HCT116 (cell line): ENCODE data around the gene CHRNG. TPM values are rescaled to one million over a fixed set of nuclear protein-coding genes. Genes with fewer than 3 reads are reported as not detected.

Experiments
- ATAC-seq: fragments of 200-7000 bp; cut with Tn5 transposase; 2 replicates; pipeline ENCODE4 v1.9.1; 2020; ENCODE audit warnings: mild to moderate bottlenecking, moderate library complexity
- BruUV-seq: library from RNA; stranded (reverse); fragments of 400-500 nt; replicated peaks from 2 replicates; lab custom pipeline; 2021; lab: Mats Ljungman, UMichigan
- CTCF ChIA-PET: fragments of 300-600 bp; sonication (Branson Sonifier 250); formaldehyde crosslinking; loops from one replicate; lab custom pipeline; 2021; ENCODE audit warnings: antibody characterized with exemption; lab: Charles Lee
- POLR2A ChIA-PET: fragments of 300-600, 350-600 bp; sonication (Branson Sonifier 250); formaldehyde crosslinking; loops from one replicate; lab custom pipeline; 2021; ENCODE audit warnings: antibody characterized with exemption; lab: Charles Lee
- RAD21 ChIA-PET, 2 experiments: fragments of 300-600 bp; sonication (Branson Sonifier 250); formaldehyde crosslinking; loops; one replicate each; lab custom pipeline; 2023; ENCODE audit warnings: low total read pairs in 2 of 2; ENCODE audit not compliant: uncharacterized antibody in 2 of 2, unreplicated experiment in 2 of 2, low non-redundant PET in 1 of 2; lab: Charles Lee
- DNase-seq: peaks from one replicate; pipeline ENCODE4 v3.0.0-alpha.2; 2010; ENCODE audit warnings: low read depth, low spot score
- H2AFZ ChIP-seq: fragments of 200-600 bp; shearing (Covaris generic), sonication (generic); 2 replicates; pipeline ENCODE4 v1.6.1; 2017; ENCODE audit warnings: low read depth, mixed run types, mixed read lengths, antibody characterized with exemption, low read length; ENCODE audit not compliant: poor library complexity, severe bottlenecking
- H3K27ac ChIP-seq: 2 replicates; pipeline ENCODE4 v1.5.1; 2012; ENCODE audit warnings: low read depth, low read length
- H3K27me3 ChIP-seq: fragments of 200-600 bp; sonication (generic); 2 replicates; pipeline ENCODE4 v1.6.1; 2016; ENCODE audit warnings: mixed run types, low read length, mixed read lengths; ENCODE audit not compliant: insufficient read depth
- H3K36me3 ChIP-seq, 2 experiments: fragments of 200-500 bp in 1 of 2; fragments of 200-600 bp in 1 of 2; sonication (Bioruptor generic) in 1 of 2; sonication (generic) in 1 of 2; 2 replicates each; pipeline versions ENCODE4 v1.5.1 to v1.6.1; 2014 to 2016; ENCODE audit warnings: low read length in 2 of 2, inconsistent platforms in 1 of 2, mixed read lengths in 1 of 2, mixed run types in 1 of 2; ENCODE audit not compliant: insufficient read depth in 2 of 2, control insufficient read depth in 1 of 2
- H3K4me1 ChIP-seq, 2 experiments: fragments of 200-600 bp in 1 of 2; sonication (generic) in 1 of 2; 2 replicates each; pipeline versions ENCODE4 v1.5.1 to v1.6.1; 2012 to 2017; ENCODE audit warnings: low read length in 2 of 2, inconsistent platforms in 1 of 2, mild to moderate bottlenecking in 1 of 2, mixed read lengths in 1 of 2, mixed run types in 1 of 2, moderate library complexity in 1 of 2; ENCODE audit not compliant: insufficient read depth in 2 of 2, control insufficient read depth in 1 of 2
- H3K4me2 ChIP-seq: fragments of 200-600 bp; sonication (generic); 2 replicates; pipeline ENCODE4 v1.6.1; 2017; ENCODE audit warnings: mixed run types, low read length, mixed read lengths
- H3K4me3 ChIP-seq, 2 experiments: fragments of 200-600 bp in 1 of 2; sonication (generic) in 1 of 2; replicated peaks in 1 of 2; 2 replicates each; pipeline ENCODE4 v1.5.1; 2011 to 2016; ENCODE audit warnings: low read length in 2 of 2, control low read depth in 1 of 2, low read depth in 1 of 2, mild to moderate bottlenecking in 1 of 2, mixed read lengths in 1 of 2, mixed run types in 1 of 2
- H3K79me2 ChIP-seq: fragments of 200-600 bp; sonication (generic); 2 replicates; pipeline ENCODE4 v1.6.1; 2017; ENCODE audit warnings: mild to moderate bottlenecking, mixed run types, low read length, moderate library complexity, mixed read lengths; ENCODE audit not compliant: insufficient read depth
- H3K9ac ChIP-seq: fragments of 200-600 bp; sonication (generic); 2 replicates; pipeline ENCODE4 v1.6.1; 2016; ENCODE audit warnings: low read length, mixed read lengths
- H3K9me2 ChIP-seq: fragments of 200-600 bp; sonication (generic), shearing (Covaris generic); 2 replicates; pipeline ENCODE4 v1.6.1; 2017; ENCODE audit warnings: mixed run types, mild to moderate bottlenecking, moderate library complexity; ENCODE audit not compliant: insufficient read depth
- H3K9me3 ChIP-seq, 2 experiments: fragments of 200-500 bp in 1 of 2; fragments of 200-600 bp in 1 of 2; sonication (Bioruptor generic) in 1 of 2; sonication (generic) in 1 of 2; 2 replicates each; pipeline ENCODE4 v1.6.1; 2014 to 2017; ENCODE audit warnings: low read length in 2 of 2, mixed read lengths in 2 of 2, inconsistent platforms in 1 of 2, low read depth in 1 of 2, mild to moderate bottlenecking in 1 of 2, mixed run types in 1 of 2, moderate library complexity in 1 of 2; ENCODE audit not compliant: control insufficient read depth in 1 of 2, insufficient read depth in 1 of 2
- H4K20me1 ChIP-seq: fragments of 200-600 bp; sonication (generic), shearing (Covaris generic); 2 replicates; pipeline ENCODE4 v1.6.1; 2017; ENCODE audit warnings: mixed run types, mild to moderate bottlenecking, moderate library complexity; ENCODE audit not compliant: insufficient read depth
- ATF3 ChIP-seq: IDR thresholded peaks from 2 replicates; pipeline ENCODE4 v1.6.1; 2012
- CBX3 ChIP-seq: IDR thresholded peaks from 2 replicates; pipeline ENCODE4 v1.6.1; 2012; ENCODE audit warnings: low read depth
- EGR1 ChIP-seq: IDR thresholded peaks from 2 replicates; pipeline ENCODE4 v1.6.1; 2012; ENCODE audit warnings: low read depth
- ELF1 ChIP-seq: IDR thresholded peaks from 2 replicates; pipeline ENCODE4 v1.6.1; 2012; ENCODE audit warnings: low read depth, borderline replicate concordance
- EZH2 ChIP-seq: fragments of 200-600 bp; sonication (generic); IDR thresholded peaks from 2 replicates; pipeline ENCODE4 v1.6.1; 2017; ENCODE audit warnings: antibody characterized with exemption, mixed run types
- EZH2phosphoT487 ChIP-seq: fragments of 200-600 bp; IDR thresholded peaks from 2 replicates; pipeline ENCODE4 v1.6.1; 2018; ENCODE audit warnings: antibody characterized with exemption, borderline replicate concordance
- FOSL1 ChIP-seq: IDR thresholded peaks from 2 replicates; pipeline ENCODE4 v1.6.1; 2012; ENCODE audit warnings: low read depth
- JUND ChIP-seq: IDR thresholded peaks from 2 replicates; pipeline ENCODE4 v1.6.1; 2012
- MAX ChIP-seq: IDR thresholded peaks from 2 replicates; pipeline ENCODE4 v1.6.1; 2012
- RAD21 ChIP-seq: IDR thresholded peaks from 2 replicates; pipeline ENCODE4 v1.6.1; 2012; ENCODE audit warnings: low read depth, mild to moderate bottlenecking
- SIN3A ChIP-seq: IDR thresholded peaks from 2 replicates; pipeline ENCODE4 v1.6.1; 2012; ENCODE audit warnings: low read depth
- SP1 ChIP-seq: IDR thresholded peaks from 2 replicates; pipeline ENCODE4 v1.6.1; 2012; ENCODE audit warnings: low read depth
- SRF ChIP-seq: IDR thresholded peaks from 2 replicates; pipeline ENCODE4 v1.6.1; 2012; ENCODE audit warnings: low read depth
- TCF7L2 ChIP-seq: IDR thresholded peaks from 2 replicates; pipeline ENCODE4 v1.7.0; 2011; ENCODE audit warnings: borderline replicate concordance, inconsistent platforms; ENCODE audit not compliant: insufficient read depth, insufficient read length; ENCODE audit errors: extremely low read depth
- YY1 ChIP-seq: IDR thresholded peaks from 2 replicates; pipeline ENCODE4 v1.6.1; 2011; ENCODE audit warnings: low read length, low read depth, moderate library complexity, mild to moderate bottlenecking; ENCODE audit not compliant: insufficient replicate concordance; ENCODE audit errors: extremely low read depth
- ZBTB33 ChIP-seq: IDR thresholded peaks from 2 replicates; pipeline ENCODE4 v1.6.1; 2011; ENCODE audit warnings: mild to moderate bottlenecking, low read length, moderate library complexity; ENCODE audit not compliant: insufficient replicate concordance; ENCODE audit errors: extremely low read depth
- ZFX ChIP-seq: fragments of 450-650 bp; IDR thresholded peaks from 2 replicates; pipeline ENCODE4 v1.6.1; 2017
- ZNF274 ChIP-seq: fragments of 200-500 bp; sonication (Bioruptor generic); IDR thresholded peaks from 2 replicates; pipeline ENCODE4 v1.6.1; 2014; ENCODE audit warnings: mild to moderate bottlenecking, low read depth, low read length, inconsistent platforms
- intact Hi-C: fragments of 100-400 bp; cut with micrococcal nuclease; formaldehyde crosslinking; loops from 2 replicates; pipeline ENCODE4 v1.10.0; 2022
- total RNA-seq: library from RNA; stranded (reverse); gene quantifications from one replicate; pipeline ENCODE4 v1.2.1, GENCODE V29; 2021; ENCODE audit not compliant: unreplicated experiment

CHRNG gene
- total RNA-seq, 1 experiment from 2014 or later: not detected

- Histone ChIP-seq H3K79me2 (no peaks in the 10 kb centered on the region), H3K9ac (no peak overlapping the region), H3K4me2 (no peak overlapping the region), H3K9me3 (no peaks in the 10 kb centered on the region), H3K9me2 (no peaks in the 10 kb centered on the region), H3K4me3 (no peak overlapping the region), H3K36me3 (peaks cover 13 to 18% of the 10 kb centered on the region in 2 experiments; a peak in 3 of 4 replicates), H3K4me1 (peaks cover 8 to 9% of the 10 kb centered on the region in 2 experiments), H2AFZ (no peak overlapping the region), H3K27me3 (no peaks in the 10 kb centered on the region), H3K27ac (no peak overlapping the region), H4K20me1 (no peaks in the 10 kb centered on the region)
- no peak for TF ChIP-seq ELF1
- TF ChIP-seq EZH2phosphoT487: no peak
- no peak for TF ChIP-seq ZNF274
- TF ChIP-seq MAX: no peak
- TF ChIP-seq ATF3: no peak
- no peak for TF ChIP-seq FOSL1
- no peak for TF ChIP-seq SRF
- no peak for TF ChIP-seq JUND
- TF ChIP-seq CBX3: no peak
- TF ChIP-seq SIN3A: no peak
- no peak for TF ChIP-seq ZFX
- no peak for TF ChIP-seq EGR1
- no TSS peak for BruUV-seq
- POLR2A ChIA-PET: no interaction called here
- intact Hi-C loops: no loop called here
- DNase-seq: no peak
- ATAC-seq: no peak
- CTCF ChIA-PET: no interaction called here
- RAD21 ChIA-PET: no interaction called here
Measured at GRCh38 chr2:232573042-232573441, 33.5 kb downstream of the CHRNG start.

GRCh38 chr2:232573771-232574435 is 34.4 kb downstream of the CHRNG start:
- no peaks in the 10 kb centered on the region for H4K20me1 ChIP-seq
- TF ChIP-seq ELF1 (no peak), RAD21 (no peak), SP1 (no peak), TCF7L2 (no peak), EGR1 (no peak), YY1 (no peak), EZH2 (no peak), FOSL1 (no peak), SRF (no peak), ZBTB33 (no peak), JUND (no peak), CBX3 (no peak)
- no TSS peak for BruUV-seq
- no peak overlapping the region for H3K9ac ChIP-seq
- no peak overlapping the region for H3K4me3 ChIP-seq
- CTCF ChIA-PET: no interaction called here
- RAD21 ChIA-PET: no interaction called here
- H3K79me2 ChIP-seq: no peaks in the 10 kb centered on the region
- no peaks in the 10 kb centered on the region for H3K9me2 ChIP-seq
- peaks cover 0 to 3% of the 10 kb centered on the region in 2 experiments; a peak in 2 of 4 replicates for H3K4me1 ChIP-seq
- H3K27me3 ChIP-seq: no peaks in the 10 kb centered on the region
- H3K4me2 ChIP-seq: no peak overlapping the region
- H3K36me3 ChIP-seq: peaks cover 9 to 14% of the 10 kb centered on the region in 2 experiments; a peak in 3 of 4 replicates
- no peak overlapping the region for H2AFZ ChIP-seq
- H3K9me3 ChIP-seq: no peaks in the 10 kb centered on the region
- ATAC-seq (no peak), DNase-seq (no peak)
- no peak overlapping the region for H3K27ac ChIP-seq
- intact Hi-C loops: no loop called here
- POLR2A ChIA-PET: no interaction called here
